GM06990 (cell line): ENCODE measurements around the gene CELSR1.

Source experiments
- DNase-seq: peaks from one replicate; pipeline ENCODE4 v3.0.0-alpha.2; 2011; ENCODE audit not compliant: insufficient read length; ENCODE audit errors: extremely low read depth
- H3K27me3 ChIP-seq: replicated peaks from 2 replicates; pipeline ENCODE4 v1.6.0; 2011; ENCODE audit warnings: low read length; ENCODE audit not compliant: control insufficient read depth, insufficient read depth
- H3K36me3 ChIP-seq: 2 replicates; pipeline ENCODE4 v1.5.1; 2011; ENCODE audit warnings: low read length; ENCODE audit not compliant: control insufficient read depth, insufficient read depth
- H3K4me3 ChIP-seq: replicated peaks from 2 replicates; pipeline ENCODE4 v1.5.1; 2011; ENCODE audit warnings: low read depth, mild to moderate bottlenecking, control low read depth, low read length
- TF ChIP-seq, protein P1 (sequence below): IDR thresholded peaks from 2 replicates; pipeline ENCODE4 v1.5.1; 2011; ENCODE audit warnings: low read length, control low read depth, mild to moderate bottlenecking, inconsistent platforms; ENCODE audit not compliant: insufficient read depth, poor library complexity, severe bottlenecking

The CELSR1 gene

GRCh38 chr22:46459347-46460065 is 77.9 kb downstream of the CELSR1 start:
- no peaks in the 10 kb centered on the region; the same call in 1 of the 2 replicates for H3K27me3 ChIP-seq
- TF ChIP-seq, protein P1, sequence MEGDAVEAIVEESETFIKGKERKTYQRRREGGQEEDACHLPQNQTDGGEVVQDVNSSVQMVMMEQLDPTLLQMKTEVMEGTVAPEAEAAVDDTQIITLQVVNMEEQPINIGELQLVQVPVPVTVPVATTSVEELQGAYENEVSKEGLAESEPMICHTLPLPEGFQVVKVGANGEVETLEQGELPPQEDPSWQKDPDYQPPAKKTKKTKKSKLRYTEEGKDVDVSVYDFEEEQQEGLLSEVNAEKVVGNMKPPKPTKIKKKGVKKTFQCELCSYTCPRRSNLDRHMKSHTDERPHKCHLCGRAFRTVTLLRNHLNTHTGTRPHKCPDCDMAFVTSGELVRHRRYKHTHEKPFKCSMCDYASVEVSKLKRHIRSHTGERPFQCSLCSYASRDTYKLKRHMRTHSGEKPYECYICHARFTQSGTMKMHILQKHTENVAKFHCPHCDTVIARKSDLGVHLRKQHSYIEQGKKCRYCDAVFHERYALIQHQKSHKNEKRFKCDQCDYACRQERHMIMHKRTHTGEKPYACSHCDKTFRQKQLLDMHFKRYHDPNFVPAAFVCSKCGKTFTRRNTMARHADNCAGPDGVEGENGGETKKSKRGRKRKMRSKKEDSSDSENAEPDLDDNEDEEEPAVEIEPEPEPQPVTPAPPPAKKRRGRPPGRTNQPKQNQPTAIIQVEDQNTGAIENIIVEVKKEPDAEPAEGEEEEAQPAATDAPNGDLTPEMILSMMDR: no peak
- DNase-seq: no peak
- no peak overlapping the region for H3K4me3 ChIP-seq
- no peaks in the 10 kb centered on the region for H3K36me3 ChIP-seq

- no peaks in the 10 kb centered on the region for H3K36me3 ChIP-seq
- TF ChIP-seq, protein P1: no peak
- H3K27me3 ChIP-seq: no peaks in the 10 kb centered on the region; the same call in 1 of the 2 replicates
- no peak overlapping the region for H3K4me3 ChIP-seq
- no peak for DNase-seq
Measured at GRCh38 chr22:46458525-46458924, 78.9 kb downstream of the CELSR1 start.

DNA sequence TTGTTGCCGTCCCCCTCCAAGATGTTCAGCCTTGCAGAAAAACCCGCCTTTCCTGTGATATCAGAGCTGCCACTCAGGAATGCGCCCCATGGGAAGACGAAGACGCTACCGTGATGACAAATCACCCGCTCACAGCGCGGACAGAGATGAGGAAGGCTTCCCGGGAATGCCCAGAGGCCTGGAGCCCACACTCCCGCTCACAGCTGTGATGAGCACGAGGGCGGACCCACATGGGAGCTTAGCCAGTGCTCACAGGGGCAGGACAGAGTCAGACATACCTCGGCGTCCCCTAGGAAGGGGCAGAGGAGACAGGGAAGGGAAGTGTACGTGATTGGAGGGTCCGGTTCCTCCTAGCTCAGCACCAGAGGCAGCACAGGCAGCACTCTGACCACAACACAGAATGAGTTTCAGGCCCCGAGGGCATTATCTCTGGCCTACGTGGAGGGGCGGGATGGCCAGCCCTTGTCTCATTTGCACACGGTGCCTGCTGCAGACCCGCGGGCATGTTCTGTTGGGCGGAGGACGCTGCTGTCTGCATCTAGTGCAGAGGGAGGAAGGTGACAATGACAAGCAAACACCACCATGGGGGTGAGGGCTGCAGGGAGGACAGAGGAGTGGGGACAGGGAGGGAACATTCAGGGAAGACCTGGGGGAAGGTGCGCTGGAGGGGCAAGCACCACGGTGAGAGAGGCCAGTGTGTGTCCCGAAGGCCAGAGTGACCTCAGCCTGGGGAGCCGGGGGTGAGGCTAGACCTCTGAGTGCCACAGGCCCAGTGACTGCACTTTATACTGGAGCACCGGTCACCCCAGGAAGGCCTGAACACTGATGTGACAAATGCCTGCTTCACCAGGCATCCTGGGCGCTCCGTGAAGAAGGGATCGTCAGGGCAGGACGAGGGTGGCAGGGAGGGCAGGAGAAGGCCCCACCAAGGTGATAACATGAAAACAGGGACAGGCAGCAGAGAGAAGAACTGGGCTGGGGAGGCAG is 79.6 kb downstream of the CELSR1 start:
- no peak overlapping the region for H3K4me3 ChIP-seq
- no peaks in the 10 kb centered on the region for H3K36me3 ChIP-seq
- no peak for DNase-seq
- H3K27me3 ChIP-seq: no peaks in the 10 kb centered on the region; the same call in 1 of the 2 replicates
- TF ChIP-seq, protein P1: no peak

GRCh38 chr22:46456818-46457163 is 80.6 kb downstream of the CELSR1 start:
- no peak for DNase-seq
- Histone ChIP-seq H3K27me3 (no peaks in the 10 kb centered on the region), H3K36me3 (no peaks in the 10 kb centered on the region), H3K4me3 (no peak overlapping the region)
- TF ChIP-seq, protein P1: no peak

- Histone ChIP-seq H3K36me3 (no peaks in the 10 kb centered on the region), H3K27me3 (no peaks in the 10 kb centered on the region), H3K4me3 (no peak overlapping the region)
- DNase-seq: no peak
- TF ChIP-seq, protein P1: no peak
Measured at GRCh38 chr22:46455446-46455845, 82.0 kb downstream of the CELSR1 start.
